Urinary bladder (tissue), 4 donors: ENCODE data around the gene GFI1. TPM values are rescaled to one million over a fixed set of nuclear protein-coding genes. Genes with fewer than 3 reads are reported as not detected.

Source experiments
- DNase-seq: peaks from one replicate; pipeline ENCODE4 v3.0.0-alpha.2; 2015; ENCODE audit errors: extremely low spot score
- H3K27ac ChIP-seq: one replicate; pipeline ENCODE4 v1.5.1; 2013; ENCODE audit warnings: low read depth, mild to moderate bottlenecking, moderate library complexity
- H3K36me3 ChIP-seq: one replicate; pipeline ENCODE4 v1.6.1; 2013; ENCODE audit warnings: mild to moderate bottlenecking, moderate library complexity; ENCODE audit not compliant: insufficient read depth
- H3K4me1 ChIP-seq: one replicate; pipeline ENCODE4 v1.6.1; 2013; ENCODE audit warnings: mild to moderate bottlenecking, moderate library complexity; ENCODE audit not compliant: insufficient read depth
- H3K4me3 ChIP-seq: one replicate; pipeline ENCODE4 v1.5.1; 2013; ENCODE audit warnings: low read depth, low read length
- WGBS: extraction: QIAGEN DNeasy Blood & Tissue Kit; methylation state at CpG from one replicate; pipeline ENCODE4 v1.1.7; 2013; 5-methylcytosine and 5-hydroxymethylcytosine counted together
- polyA plus RNA-seq: library from polyadenylated mRNA; stranded (reverse); fragments of 200-250 nt; gene quantifications from one replicate; pipeline ENCODE4 v1.2.3, GENCODE V29; 2013
- total RNA-seq: library from RNA; depleted of rRNA; stranded (reverse); fragments of >200 nt; gene quantifications from one replicate; pipeline ENCODE4 v1.2.3, GENCODE V29; 2014
- donor health status: healthy with polysubstance abuse.
- donor health status: healthy.

Gene GFI1
- total and polyA plus RNA-seq, 2 donors = 0.60 to 0.63 TPM

DNA sequence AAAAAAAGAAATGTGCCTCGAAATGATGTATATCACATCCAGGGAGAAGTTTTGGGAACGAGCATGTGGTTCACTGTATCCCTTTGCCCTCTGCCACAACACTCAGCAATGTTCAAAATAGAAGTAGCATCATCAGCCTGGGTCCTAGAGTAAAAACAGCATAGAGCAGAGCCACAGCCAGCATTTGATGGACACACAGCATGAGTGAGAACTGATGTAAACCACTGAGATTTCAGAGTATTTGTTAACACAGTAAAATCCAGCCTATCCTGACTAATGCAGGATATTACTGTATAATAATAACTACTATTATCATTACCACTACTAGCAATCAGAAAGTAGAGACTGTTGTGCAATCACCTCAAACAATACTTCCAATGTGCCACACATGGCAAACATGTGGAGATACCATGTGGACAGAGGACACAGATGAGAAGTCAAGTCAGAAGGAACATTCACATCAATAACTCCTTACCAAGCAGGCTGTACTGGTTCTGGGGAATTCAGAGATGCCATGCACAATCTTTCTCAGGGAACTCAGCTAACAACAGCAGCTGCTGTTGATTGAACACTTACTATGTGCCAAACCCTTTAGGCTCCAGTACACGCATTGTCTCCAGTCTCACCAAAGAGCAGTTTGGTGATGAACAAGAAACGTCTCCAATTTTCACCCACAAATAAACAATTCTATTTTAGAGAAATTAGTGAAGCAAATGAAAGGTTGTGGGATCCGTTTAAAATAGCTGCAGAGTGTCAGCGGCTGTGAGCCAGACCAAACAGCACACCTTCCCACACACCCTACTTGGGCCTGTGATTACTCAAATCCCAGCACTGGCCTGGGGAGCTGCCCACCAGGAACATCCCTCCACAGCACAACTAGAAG is 16.6 kb upstream of the GFI1 start:
- no peaks in the 10 kb centered on the region for H3K36me3 ChIP-seq
- no peak overlapping the region for H3K4me3 ChIP-seq
- DNase-seq = no peak
- no peak overlapping the region for H3K27ac ChIP-seq
- 79% methylated on average over 6 of the region's 6 CpGs for WGBS
- H3K4me1 ChIP-seq = no peaks in the 10 kb centered on the region

DNA sequence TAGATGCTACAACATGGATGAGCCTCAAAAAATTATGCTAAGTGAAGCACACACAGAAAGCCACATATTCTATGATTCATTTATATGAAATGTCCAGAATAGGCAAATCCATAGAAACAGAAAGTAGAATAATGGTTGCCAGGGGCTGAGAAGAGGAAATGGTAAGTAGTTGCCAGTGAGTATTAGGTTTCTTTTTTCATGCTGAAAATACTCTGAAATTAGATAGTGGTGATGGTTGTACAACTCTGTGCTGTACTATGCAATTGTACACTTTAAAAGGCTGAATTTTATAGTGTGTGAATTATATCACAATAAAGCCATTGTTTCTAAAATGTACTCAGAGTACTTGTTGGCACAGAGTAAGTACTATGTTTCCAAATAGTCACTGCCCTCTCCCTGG is 15.5 kb upstream of the GFI1 start:
- DNase-seq = no peak

DNA sequence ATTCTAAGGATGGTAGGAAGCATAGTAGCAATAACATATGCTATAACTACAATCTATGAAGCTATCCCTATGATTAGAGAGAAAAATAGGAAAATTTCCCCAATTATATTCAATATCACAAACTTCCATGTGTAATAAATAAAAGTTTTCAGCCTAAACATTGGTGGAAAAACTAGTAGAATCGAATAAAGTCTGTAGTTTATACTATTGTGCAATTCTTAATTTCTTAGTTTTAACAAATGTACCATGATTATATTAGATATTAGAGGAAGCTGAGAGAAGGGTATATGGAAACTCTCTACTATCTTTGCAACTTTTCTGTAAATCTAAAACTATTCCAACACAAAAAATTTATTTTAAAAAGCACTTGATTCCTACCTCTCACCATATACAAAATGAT is 13.8 kb upstream of the GFI1 start:
- 79% methylated on average over 1 of the region's 1 CpG for WGBS
- DNase-seq = no peak
- H3K27ac ChIP-seq = no peak overlapping the region
- H3K36me3 ChIP-seq = no peaks in the 10 kb centered on the region
- no peaks in the 10 kb centered on the region for H3K4me1 ChIP-seq
- no peak overlapping the region for H3K4me3 ChIP-seq

More for the DNA sequence above, 15.5 kb upstream of the GFI1 start:
- Histone ChIP-seq H3K36me3 (no peaks in the 10 kb centered on the region), H3K4me3 (no peak overlapping the region), H3K4me1 (no peaks in the 10 kb centered on the region), H3K27ac (no peak overlapping the region)

DNA sequence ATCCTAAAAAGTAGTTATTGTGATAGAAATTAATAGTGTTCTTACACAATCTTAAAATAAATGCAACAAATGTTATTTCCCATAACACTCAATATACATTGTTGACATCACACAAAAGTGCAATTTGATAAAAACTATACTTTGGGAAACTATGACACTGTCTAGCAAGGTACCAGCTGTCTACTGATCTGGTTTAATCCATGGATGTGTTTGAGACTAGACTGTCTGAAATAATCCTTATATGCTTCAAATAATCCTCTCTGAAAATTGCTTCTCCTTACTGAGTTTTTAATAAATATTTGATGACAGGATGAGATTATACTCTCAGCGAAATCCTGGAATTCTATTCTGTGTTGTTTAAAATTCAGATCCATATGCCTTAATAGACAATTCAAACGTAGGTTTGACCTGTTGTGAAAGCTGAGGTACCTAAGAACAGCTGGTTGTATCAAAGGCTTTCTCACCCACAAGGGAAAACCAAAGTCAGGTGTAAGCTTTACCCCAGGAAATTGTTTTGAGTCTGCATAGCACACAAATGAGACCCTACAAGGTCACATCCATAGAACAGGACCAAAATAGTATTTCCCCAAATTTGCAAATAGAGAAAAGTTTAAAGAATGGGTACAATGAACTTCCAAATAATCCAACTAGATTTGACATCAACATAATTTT is 8.8 kb upstream of the GFI1 start:
- Histone ChIP-seq H3K4me3 (no peak overlapping the region), H3K27ac (no peak overlapping the region), H3K36me3 (no peaks in the 10 kb centered on the region), H3K4me1 (no peaks in the 10 kb centered on the region)
- DNase-seq = no peak
- WGBS = 41% methylated on average over 2 of the region's 2 CpGs

DNA sequence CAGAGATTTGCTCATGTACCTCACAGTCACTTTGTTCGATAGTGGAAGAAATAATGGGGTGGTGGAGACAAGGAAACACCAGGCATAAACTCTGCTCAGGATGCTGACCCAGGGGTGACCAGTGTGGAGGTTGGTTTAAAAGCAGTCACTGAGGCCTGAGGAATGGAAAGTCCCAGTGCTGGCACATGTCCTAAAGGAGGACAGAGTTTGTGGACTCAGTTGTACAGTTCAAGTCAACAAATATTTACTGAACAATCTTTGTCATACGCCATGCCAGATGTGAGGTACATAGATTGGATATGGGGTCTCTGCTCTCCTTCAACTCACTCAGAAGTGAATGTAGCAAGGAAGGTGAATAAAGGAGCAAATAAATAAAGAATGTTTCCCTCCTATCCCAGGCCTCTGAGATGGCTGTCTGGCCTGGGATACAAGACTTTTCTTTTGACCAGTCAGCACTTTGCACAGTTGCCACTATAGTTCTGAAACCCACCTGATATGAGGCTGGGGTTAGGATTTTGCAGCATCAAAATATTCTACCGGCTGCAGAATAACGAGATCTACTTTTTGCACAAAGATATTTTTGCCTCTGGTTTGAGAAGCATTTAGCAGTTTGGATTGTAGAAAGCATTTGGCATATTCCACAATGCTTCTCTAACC is 7.9 kb upstream of the GFI1 start:
- no peaks in the 10 kb centered on the region for H3K36me3 ChIP-seq
- DNase-seq = no peak
- H3K4me1 ChIP-seq = no peaks in the 10 kb centered on the region
- H3K4me3 ChIP-seq = no peak overlapping the region
- H3K27ac ChIP-seq = no peak overlapping the region
- 86% methylated on average over 4 of the region's 4 CpGs for WGBS

DNA sequence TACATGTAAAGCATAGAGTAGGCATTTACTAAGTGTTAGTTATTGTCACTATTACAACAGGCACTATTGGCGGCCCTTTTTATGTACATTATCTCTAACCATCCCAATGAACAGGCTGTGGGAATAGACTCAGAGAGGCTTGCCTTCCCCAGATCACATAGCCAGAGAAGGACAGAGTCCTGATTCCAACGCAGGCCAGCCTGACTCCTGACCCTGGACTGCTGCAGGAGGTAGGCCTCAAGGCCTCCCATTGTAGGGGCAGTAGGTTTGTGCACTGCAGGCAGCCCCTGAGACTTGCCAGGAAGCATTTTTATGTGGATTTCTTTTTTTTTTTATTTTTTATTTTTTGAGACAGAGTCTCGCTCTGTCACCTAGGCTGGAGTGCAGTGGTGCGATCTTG is 6.4 kb upstream of the GFI1 start:
- Histone ChIP-seq H3K4me1 (no peaks in the 10 kb centered on the region), H3K27ac (no peak overlapping the region), H3K4me3 (no peak overlapping the region), H3K36me3 (no peaks in the 10 kb centered on the region)
- 95% methylated on average over 4 of the region's 4 CpGs for WGBS
- DNase-seq = no peak

DNA sequence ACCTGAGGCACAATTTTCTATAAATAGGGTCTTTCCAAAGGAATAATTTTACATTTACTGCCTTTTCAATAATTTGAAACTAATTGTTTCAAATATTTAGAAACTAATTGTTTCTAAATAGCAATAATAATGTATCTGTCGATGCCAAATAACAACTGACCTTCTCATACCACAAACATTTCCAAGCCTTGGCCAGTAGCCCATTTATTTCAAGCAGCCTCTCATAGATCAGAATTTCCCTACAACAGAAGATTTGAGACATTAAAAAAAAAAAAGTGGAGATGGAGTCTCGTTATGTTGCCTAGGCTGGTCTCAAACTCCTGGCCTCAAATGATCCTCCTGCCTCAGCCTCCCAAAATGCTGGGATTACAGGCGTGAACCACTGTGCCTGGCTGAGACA is 2.1 kb upstream of the GFI1 start:
- DNase-seq = no peak
- no peaks in the 10 kb centered on the region for H3K36me3 ChIP-seq
- peaks cover 4% of the 10 kb centered on the region for H3K4me1 ChIP-seq
- H3K27ac ChIP-seq = no peak overlapping the region
- 69% methylated on average over 3 of the region's 3 CpGs for WGBS
- H3K4me3 ChIP-seq = no peak overlapping the region

DNA sequence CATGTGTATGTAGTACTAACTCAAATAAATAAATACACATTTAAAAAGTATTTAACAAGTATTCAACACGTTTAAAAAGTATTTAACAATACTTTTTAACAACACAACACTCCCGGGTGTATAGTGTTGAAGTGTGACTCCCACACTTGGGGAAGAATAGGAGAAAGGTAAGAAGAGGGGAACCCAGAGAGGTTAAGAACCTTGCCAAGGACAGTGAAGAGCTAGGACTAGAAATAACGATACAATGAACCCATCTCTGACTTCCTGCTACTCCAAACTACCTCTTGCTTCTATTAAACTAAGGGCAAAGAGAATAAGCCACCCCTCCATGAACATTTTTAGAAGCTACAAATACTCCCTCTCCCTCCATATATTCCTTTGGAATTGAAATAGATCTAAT is 1.7 kb upstream of the GFI1 start:
- H3K4me1 ChIP-seq = peaks cover 4% of the 10 kb centered on the region
- 51% methylated on average over 3 of the region's 3 CpGs for WGBS
- DNase-seq = no peak
- no peaks in the 10 kb centered on the region for H3K36me3 ChIP-seq
- H3K27ac ChIP-seq = no peak overlapping the region
- H3K4me3 ChIP-seq = no peak overlapping the region

DNA sequence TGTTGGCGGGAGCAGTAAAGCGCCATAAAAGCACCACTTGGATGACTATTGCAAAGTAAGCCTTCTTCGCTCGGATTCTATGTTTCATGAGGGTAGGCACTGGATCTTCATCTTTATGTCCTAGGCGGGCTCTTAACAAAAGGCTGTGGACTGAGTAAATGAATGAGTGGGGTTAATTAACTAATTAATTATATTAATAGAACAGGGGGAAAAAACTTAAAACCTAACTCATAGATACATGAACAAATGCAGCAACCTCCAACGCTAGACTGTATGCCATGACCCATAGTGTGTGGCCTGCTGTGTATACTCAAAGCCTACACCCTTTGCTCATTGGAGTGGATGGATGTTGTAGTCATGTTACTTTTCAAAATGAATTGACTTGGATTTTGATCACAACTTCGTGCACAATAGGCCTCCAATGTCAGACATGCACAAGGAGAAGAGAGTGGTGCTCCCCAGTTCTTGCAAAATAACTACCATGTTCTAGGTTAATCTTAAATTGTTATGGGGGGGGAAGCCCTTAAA is 417 bp upstream of the GFI1 start:
- H3K27ac ChIP-seq = no peak overlapping the region
- peaks cover 4% of the 10 kb centered on the region for H3K4me1 ChIP-seq
- 66% methylated on average over 7 of the region's 7 CpGs for WGBS
- H3K4me3 ChIP-seq = peak overlapping the region; percentile 58
- DNase-seq = no peak
- no peaks in the 10 kb centered on the region for H3K36me3 ChIP-seq

DNA sequence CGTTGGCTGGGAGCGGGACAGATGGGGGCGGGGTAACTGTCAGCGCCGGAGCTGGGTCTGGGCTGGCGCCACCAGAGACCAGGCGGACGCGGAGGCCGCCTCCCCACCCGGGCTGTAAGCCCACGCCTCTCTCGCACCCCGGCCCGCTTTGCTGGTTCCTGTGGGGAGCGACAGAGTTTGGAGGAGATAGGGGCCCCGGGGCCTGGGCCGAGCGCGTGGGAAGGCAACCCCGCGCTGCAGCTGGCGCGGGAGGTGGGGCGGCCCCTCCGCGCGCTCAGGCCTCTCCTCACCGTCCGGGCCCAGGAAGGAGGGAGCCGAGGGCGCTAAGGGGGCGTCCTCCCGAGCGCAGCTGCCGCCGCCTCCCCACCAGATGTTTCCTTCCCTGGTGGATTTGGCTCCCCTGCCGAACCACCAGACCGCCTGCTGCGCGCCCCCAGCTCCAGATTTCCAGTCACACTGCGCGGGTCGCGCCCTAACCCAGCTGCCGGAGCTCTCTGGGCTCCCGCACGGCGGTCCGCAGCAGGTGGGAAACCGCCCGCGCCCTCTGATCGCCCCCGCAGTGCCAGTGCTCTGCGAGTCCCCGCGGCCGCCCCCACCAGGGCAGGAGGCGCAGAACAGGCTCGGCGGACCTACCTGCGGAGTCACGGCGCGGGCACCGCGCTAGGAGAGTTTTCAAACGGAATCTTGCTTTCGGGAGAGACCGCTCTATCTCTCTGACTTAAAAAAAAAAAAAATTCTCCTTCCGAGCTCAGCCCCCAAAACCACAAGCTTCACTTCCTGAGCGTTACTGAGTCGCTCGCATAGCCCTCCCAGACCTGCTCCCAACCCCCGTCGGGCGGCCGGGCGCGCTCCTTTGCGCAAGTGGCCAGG is 1.1 kb downstream of the GFI1 start:
- peak overlapping the region; percentile 46 for H3K27ac ChIP-seq
- no peak for DNase-seq
- no peaks in the 10 kb centered on the region for H3K36me3 ChIP-seq
- peak overlapping the region; percentile 58 for H3K4me3 ChIP-seq
- peaks cover 4% of the 10 kb centered on the region for H3K4me1 ChIP-seq
- WGBS = 1% methylated on average over 82 of the region's 82 CpGs

DNA sequence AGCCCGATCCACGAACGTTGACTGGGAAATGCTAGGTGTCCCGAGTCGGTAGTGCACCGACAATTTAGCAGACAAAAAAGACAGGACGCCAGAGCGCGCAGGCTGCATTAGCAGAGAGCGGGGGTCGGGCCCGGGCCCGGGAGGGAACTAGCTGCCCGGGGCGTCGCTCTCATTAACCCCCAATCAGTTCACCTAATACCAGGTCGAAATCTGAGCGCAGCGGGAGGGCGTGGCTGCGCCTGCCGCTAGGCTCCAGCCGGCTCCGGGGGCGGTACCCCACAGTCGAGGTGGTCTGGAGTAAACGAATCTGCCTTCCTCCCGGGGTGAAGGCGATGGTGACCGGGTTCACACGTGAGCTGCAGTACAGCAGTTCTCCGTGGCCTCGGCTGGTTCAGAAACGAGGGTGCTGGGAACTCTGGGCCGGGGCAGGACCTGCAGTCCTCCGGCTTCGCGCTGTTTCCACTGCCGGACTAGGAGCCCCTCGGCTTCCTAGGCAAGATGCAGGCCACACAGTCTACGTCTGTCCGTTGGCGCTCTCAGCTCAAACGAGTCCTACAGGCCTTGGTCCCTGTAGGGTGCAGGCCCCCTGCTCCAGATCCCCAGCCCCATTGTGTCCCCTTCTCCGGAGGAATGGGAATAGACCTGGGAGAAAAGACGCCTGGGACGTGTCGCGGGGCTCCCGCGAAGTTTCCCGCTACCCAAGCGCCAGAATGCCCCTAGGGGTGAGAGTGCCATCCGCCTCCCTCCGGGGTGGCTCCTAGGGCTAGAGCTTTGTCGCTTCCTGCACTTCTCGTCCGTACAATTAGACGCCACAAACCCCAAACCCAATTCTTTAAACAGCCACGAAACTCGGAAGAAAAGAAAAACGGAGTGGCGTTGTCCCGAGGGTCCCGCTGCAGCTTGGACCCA is 2.0 kb downstream of the GFI1 start:
- no peak for DNase-seq

More for the DNA sequence above, 2.0 kb downstream of the GFI1 start:
- Histone ChIP-seq H3K36me3 (no peaks in the 10 kb centered on the region), H3K4me1 (peaks cover 4% of the 10 kb centered on the region), H3K4me3 (peak overlapping the region; percentile 58), H3K27ac (no peak overlapping the region)
- WGBS = 2% methylated on average over 65 of the region's 65 CpGs
